Stimulated activated CD4-positive, alpha-beta T cell treated with anti-CD3 and anti-CD28 coated beads, TNF-alpha, amount 100 ng/mL, for 48 hours (primary cell): ENCODE results near the gene ADARB2.
"Not testable (repeated sequence)": the region's sequence is repeated elsewhere in the genome, so short reads cannot be mapped to it uniquely, and the experiment has no call there.

ENCODE experiments used
- DNase-seq, 3 donors: peaks; one replicate each; pipeline ENCODE4 v3.0.0-alpha.2; 2020; ENCODE audit warnings: low read depth in 3 of 3

ADARB2 gene

GRCh38 chr10:1240341-1240775 lies 497.0 kb downstream of the ADARB2 start:
- no peak for DNase-seq

- DNase-seq, result no peak
Observed at GRCh38 chr10:1233031-1233430, 504.3 kb downstream of the ADARB2 start.

- no peak for DNase-seq
Observed at GRCh38 chr10:1232164-1232911, 505.0 kb downstream of the ADARB2 start.

GRCh38 chr10:1230592-1231275 lies 506.6 kb downstream of the ADARB2 start:
- no peak for DNase-seq

GRCh38 chr10:1230138-1230537 lies 507.2 kb downstream of the ADARB2 start:
- DNase-seq, result no peak

GRCh38 chr10:1229574-1229973 lies 507.8 kb downstream of the ADARB2 start:
- DNase-seq, result no peak

- DNase-seq, result no peak
Observed at GRCh38 chr10:1229116-1229515, 508.2 kb downstream of the ADARB2 start.

GRCh38 chr10:1228467-1228975 lies 508.8 kb downstream of the ADARB2 start:
- no peak for DNase-seq

- DNase-seq, result no peak
Observed at GRCh38 chr10:1227510-1228402, 509.6 kb downstream of the ADARB2 start.

GRCh38 chr10:1226907-1227306 lies 510.4 kb downstream of the ADARB2 start:
- DNase-seq, result not testable (repeated sequence)

GRCh38 chr10:1219874-1220273 lies 517.5 kb downstream of the ADARB2 start:
- DNase-seq, result not testable (repeated sequence)

GRCh38 chr10:1217661-1218060 lies 519.7 kb downstream of the ADARB2 start:
- no peak for DNase-seq

- no peak for DNase-seq
Observed at GRCh38 chr10:1217237-1217587, 520.1 kb downstream of the ADARB2 start.

- no peak for DNase-seq
Observed at GRCh38 chr10:1216574-1217236, 520.6 kb downstream of the ADARB2 start.

GRCh38 chr10:1215862-1216573 lies 521.3 kb downstream of the ADARB2 start:
- DNase-seq, result no peak

GRCh38 chr10:1214882-1215540 lies 522.3 kb downstream of the ADARB2 start:
- DNase-seq, result no peak

- DNase-seq, result no peak
Observed at GRCh38 chr10:1214071-1214675, 523.2 kb downstream of the ADARB2 start.

- no peak for DNase-seq
Observed at GRCh38 chr10:1213252-1214070, 523.9 kb downstream of the ADARB2 start.

GRCh38 chr10:1212571-1213141 lies 524.7 kb downstream of the ADARB2 start:
- no peak for DNase-seq
